Chondrocyte (in vitro differentiated cells): Measurements from ENCODE around the gene ARIH1. TPM values are rescaled to one million over a fixed set of nuclear protein-coding genes. Genes with fewer than 3 reads are reported as not detected.
"Not testable (repeated sequence)": the region's sequence is repeated elsewhere in the genome, so short reads cannot be mapped to it uniquely, and the experiment has no call there.

Experiments
- DNase-seq: peaks from one replicate; pipeline ENCODE4 v3.0.0; 2021; ENCODE audit warnings: mixed read lengths, low spot score
- H3K27ac Mint-ChIP-seq: one replicate; pipeline ENCODE4 v1.8.0; 2021; ENCODE audit warnings: mild to moderate bottlenecking, moderate library complexity, mixed read lengths; ENCODE audit not compliant: unreplicated experiment
- H3K27me3 Mint-ChIP-seq: 2 replicates; pipeline ENCODE4 v1.8.0; 2021; ENCODE audit warnings: low read depth, mixed read lengths
- H3K36me3 Mint-ChIP-seq: 2 replicates; pipeline ENCODE4 v1.8.0; 2021; ENCODE audit warnings: low read depth, mixed read lengths
- H3K4me1 Mint-ChIP-seq: 2 replicates; pipeline ENCODE4 v1.8.0; 2021; ENCODE audit warnings: low read depth, mild to moderate bottlenecking, mixed read lengths
- H3K4me3 Mint-ChIP-seq: one replicate; pipeline ENCODE4 v1.8.0; 2021; ENCODE audit warnings: mild to moderate bottlenecking, moderate library complexity, mixed read lengths; ENCODE audit not compliant: unreplicated experiment
- H3K9me3 Mint-ChIP-seq: 2 replicates; pipeline ENCODE4 v1.8.0; 2021; ENCODE audit warnings: low read depth, mixed read lengths
- total RNA-seq: library from RNA; stranded (reverse); gene quantifications from 3 replicates; pipeline ENCODE4 v1.2.1, GENCODE V29; 2021
- TF ChIP-seq, protein P1 (sequence below): fragments of 200-600 bp; sonication (generic); IDR thresholded peaks from 2 replicates; pipeline ENCODE4 v1.5.0; 2021; ENCODE audit warnings: antibody characterized with exemption, mild to moderate bottlenecking, moderate library complexity

Gene ARIH1
- total RNA-seq, 1 donor from 2014 or later: 164 TPM

- not testable (repeated sequence) for H3K27ac Mint-ChIP-seq, H3K4me3 Mint-ChIP-seq, H3K27me3 Mint-ChIP-seq, H3K36me3 Mint-ChIP-seq, H3K9me3 Mint-ChIP-seq
- DNase-seq: peak; percentile 56
- TF ChIP-seq, protein P1, sequence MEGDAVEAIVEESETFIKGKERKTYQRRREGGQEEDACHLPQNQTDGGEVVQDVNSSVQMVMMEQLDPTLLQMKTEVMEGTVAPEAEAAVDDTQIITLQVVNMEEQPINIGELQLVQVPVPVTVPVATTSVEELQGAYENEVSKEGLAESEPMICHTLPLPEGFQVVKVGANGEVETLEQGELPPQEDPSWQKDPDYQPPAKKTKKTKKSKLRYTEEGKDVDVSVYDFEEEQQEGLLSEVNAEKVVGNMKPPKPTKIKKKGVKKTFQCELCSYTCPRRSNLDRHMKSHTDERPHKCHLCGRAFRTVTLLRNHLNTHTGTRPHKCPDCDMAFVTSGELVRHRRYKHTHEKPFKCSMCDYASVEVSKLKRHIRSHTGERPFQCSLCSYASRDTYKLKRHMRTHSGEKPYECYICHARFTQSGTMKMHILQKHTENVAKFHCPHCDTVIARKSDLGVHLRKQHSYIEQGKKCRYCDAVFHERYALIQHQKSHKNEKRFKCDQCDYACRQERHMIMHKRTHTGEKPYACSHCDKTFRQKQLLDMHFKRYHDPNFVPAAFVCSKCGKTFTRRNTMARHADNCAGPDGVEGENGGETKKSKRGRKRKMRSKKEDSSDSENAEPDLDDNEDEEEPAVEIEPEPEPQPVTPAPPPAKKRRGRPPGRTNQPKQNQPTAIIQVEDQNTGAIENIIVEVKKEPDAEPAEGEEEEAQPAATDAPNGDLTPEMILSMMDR: peak; percentile 47
- peaks cover 13% of the 10 kb centered on the region for H3K4me1 Mint-ChIP-seq
These were observed 154.3 kb downstream of the ARIH1 start for GRCh38 chr15:72628249-72629067.

DNA sequence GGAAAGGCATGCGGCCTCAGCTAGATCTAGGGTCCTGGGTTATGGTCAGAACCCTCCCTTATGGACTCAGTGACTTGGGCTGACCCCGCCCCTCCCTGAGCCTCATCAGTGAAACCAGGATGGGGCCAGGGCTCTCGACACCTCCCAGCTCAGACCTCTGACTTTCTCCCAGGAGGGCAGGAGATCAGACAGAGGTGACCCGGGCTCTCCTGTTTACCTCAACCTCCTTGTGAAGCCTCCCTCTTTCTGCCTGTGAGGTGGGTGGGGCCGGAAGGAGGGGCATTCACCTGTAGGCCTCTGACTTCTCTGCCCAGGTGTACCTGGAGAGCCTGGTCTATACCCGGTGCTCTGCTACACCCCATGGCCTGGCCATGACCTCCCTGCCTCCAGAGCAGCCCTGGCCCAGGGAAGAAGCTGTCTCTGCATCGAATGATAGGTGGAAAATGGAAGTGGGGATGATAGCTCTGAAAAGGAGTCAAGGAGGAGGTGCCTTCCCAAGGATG lies 155.0 kb downstream of the ARIH1 start:
- H3K27me3 Mint-ChIP-seq, H3K4me3 Mint-ChIP-seq, DNase-seq, H3K36me3 Mint-ChIP-seq, H3K27ac Mint-ChIP-seq, H3K9me3 Mint-ChIP-seq: not testable (repeated sequence)
- H3K4me1 Mint-ChIP-seq: peaks cover 13% of the 10 kb centered on the region

- not testable (repeated sequence) for H3K4me3 Mint-ChIP-seq, H3K27me3 Mint-ChIP-seq, H3K4me1 Mint-ChIP-seq, H3K36me3 Mint-ChIP-seq, H3K9me3 Mint-ChIP-seq
- peak overlapping the region; percentile 45 for H3K27ac Mint-ChIP-seq
- DNase-seq: peak; percentile 63
These were observed 162.6 kb downstream of the ARIH1 start for GRCh38 chr15:72636519-72637282.

GRCh38 chr15:72639759-72640483 lies 165.8 kb downstream of the ARIH1 start:
- H3K36me3 Mint-ChIP-seq, H3K9me3 Mint-ChIP-seq: not testable (repeated sequence)

DNA sequence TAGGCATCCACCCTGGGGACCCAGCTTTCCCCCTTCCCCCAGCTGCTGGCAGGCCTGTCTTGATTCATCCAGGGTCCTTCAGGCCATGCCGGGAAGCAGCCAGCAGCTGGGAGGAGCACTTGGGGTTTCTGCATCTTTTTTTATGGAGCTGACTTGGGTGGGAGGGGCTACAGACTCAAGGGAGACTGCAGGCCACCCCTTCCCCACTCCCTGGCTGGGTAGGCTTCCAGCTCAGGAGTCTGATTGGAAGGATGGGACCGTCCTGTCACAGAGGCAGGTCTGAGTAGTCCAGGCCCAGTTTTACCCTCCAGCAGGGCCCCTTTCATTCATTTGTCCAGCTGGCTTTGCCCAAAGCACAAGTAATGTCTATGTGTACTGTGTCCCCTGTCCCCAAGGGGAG lies 168.1 kb downstream of the ARIH1 start:
- H3K4me3 Mint-ChIP-seq, DNase-seq, H3K27me3 Mint-ChIP-seq, H3K27ac Mint-ChIP-seq, H3K36me3 Mint-ChIP-seq, H3K9me3 Mint-ChIP-seq, H3K4me1 Mint-ChIP-seq: not testable (repeated sequence)

More at GRCh38 chr15:72639759-72640483, 165.8 kb downstream of the ARIH1 start:
- H3K4me1 Mint-ChIP-seq, H3K4me3 Mint-ChIP-seq, H3K27me3 Mint-ChIP-seq, H3K27ac Mint-ChIP-seq, DNase-seq: not testable (repeated sequence)

- not testable (repeated sequence) for H3K4me1 Mint-ChIP-seq, H3K4me3 Mint-ChIP-seq, H3K27me3 Mint-ChIP-seq, DNase-seq, H3K36me3 Mint-ChIP-seq, H3K27ac Mint-ChIP-seq, H3K9me3 Mint-ChIP-seq
These were observed 174.6 kb downstream of the ARIH1 start for GRCh38 chr15:72648631-72649253.

Other genes with a start within 250 kb of the ARIH1 start
- 909 to 976 TPM (median 944 TPM) in 3 replicates for gene PKM, start 243.1 kb upstream of the ARIH1 start, total RNA-seq
- gene PARP6, start 201.8 kb upstream of the ARIH1 start, total RNA-seq: 72.4 to 73.1 TPM (median 72.5 TPM) in 3 replicates
- gene CELF6, start 154.2 kb upstream of the ARIH1 start, total RNA-seq: 0.42 to 1.3 TPM in 2 of 3 replicates, not detected in the other
- gene HEXA, start 98.3 kb upstream of the ARIH1 start, total RNA-seq: 194 to 221 TPM (median 199 TPM) in 3 replicates
- gene TMEM202, start 76.0 kb upstream of the ARIH1 start, total RNA-seq: not detected in 3 replicates
- gene GOLGA6B, start 180.4 kb downstream of the ARIH1 start, total RNA-seq: 0.10 TPM in 1 of 3 replicates, not detected in the others
- gene HIGD2B, start 211.9 kb downstream of the ARIH1 start, total RNA-seq: not detected in 3 replicates
- 15.5 to 30.6 TPM (median 15.9 TPM) in 3 replicates for gene BBS4, start 211.9 kb downstream of the ARIH1 start, total RNA-seq